DND-41 (cell line): ENCODE measurements around the gene AGO3.

ENCODE experiments used
- ATAC-seq: fragments of 200-7000 bp; cut with Tn5 transposase; 3 replicates; pipeline ENCODE4 v1.9.1; 2021; ENCODE audit warnings: low read depth; ENCODE audit not compliant: insufficient read depth
- DNase-seq: peaks from one replicate; pipeline ENCODE4 v3.0.0-alpha.2; 2020
- H2AFZ ChIP-seq: 2 replicates; pipeline ENCODE4 v1.6.0; 2012; ENCODE audit warnings: low read depth, low read length
- H3K27ac ChIP-seq: 2 replicates; pipeline ENCODE4 v1.5.1; 2012; ENCODE audit warnings: low read length, inconsistent platforms
- H3K27me3 ChIP-seq: fragments of 200-600 bp; sonication (generic); 2 replicates; pipeline ENCODE4 v1.6.0; 2012; ENCODE audit warnings: low read length, mild to moderate bottlenecking, inconsistent platforms; ENCODE audit not compliant: insufficient read depth, poor library complexity
- H3K36me3 ChIP-seq: 2 replicates; pipeline ENCODE4 v1.5.1; 2012; ENCODE audit warnings: low read length, inconsistent platforms; ENCODE audit not compliant: insufficient read depth
- H3K4me1 ChIP-seq: 2 replicates; pipeline ENCODE4 v1.5.1; 2012; ENCODE audit warnings: mild to moderate bottlenecking, low read length; ENCODE audit not compliant: insufficient read depth
- H3K4me2 ChIP-seq: 2 replicates; pipeline ENCODE4 v1.6.0; 2012; ENCODE audit warnings: mild to moderate bottlenecking, moderate library complexity, low read length, inconsistent platforms; ENCODE audit not compliant: insufficient read depth
- H3K4me3 ChIP-seq, 2 experiments: fragments of 200-600 bp in 1 of 2; shearing (Covaris generic) in 1 of 2; 2 replicates each; pipeline ENCODE4 v1.5.1; 2012 to 2016; ENCODE audit warnings: inconsistent platforms in 2 of 2, low read length in 2 of 2, mild to moderate bottlenecking in 2 of 2, low read depth in 1 of 2, moderate library complexity in 1 of 2
- H3K79me2 ChIP-seq: 2 replicates; pipeline ENCODE4 v1.6.0; 2012; ENCODE audit warnings: low read length, inconsistent platforms; ENCODE audit not compliant: insufficient read depth
- H3K9ac ChIP-seq: 2 replicates; pipeline ENCODE4 v1.6.0; 2012; ENCODE audit warnings: low read depth, mild to moderate bottlenecking, inconsistent platforms, low read length, moderate library complexity
- H3K9me3 ChIP-seq: 2 replicates; pipeline ENCODE4 v1.5.1; 2012; ENCODE audit warnings: low read length, moderate library complexity, mild to moderate bottlenecking, inconsistent platforms; ENCODE audit not compliant: insufficient read depth, severe bottlenecking
- H4K20me1 ChIP-seq: 2 replicates; pipeline ENCODE4 v1.6.0; 2012; ENCODE audit warnings: low read length; ENCODE audit not compliant: insufficient read depth
- EZH2 ChIP-seq: IDR thresholded peaks from 3 replicates; pipeline ENCODE4 v1.6.1; 2012; ENCODE audit warnings: borderline replicate concordance, low read depth, mild to moderate bottlenecking, moderate library complexity, low read length, inconsistent platforms; ENCODE audit not compliant: severe bottlenecking
- TF ChIP-seq, protein P1 (sequence below): IDR thresholded peaks from 2 replicates; pipeline ENCODE4 v1.5.1; 2012; ENCODE audit warnings: borderline replicate concordance, low read length, moderate library complexity, mild to moderate bottlenecking; ENCODE audit not compliant: poor library complexity, severe bottlenecking; ENCODE audit errors: extremely low read depth

The AGO3 gene

DNA sequence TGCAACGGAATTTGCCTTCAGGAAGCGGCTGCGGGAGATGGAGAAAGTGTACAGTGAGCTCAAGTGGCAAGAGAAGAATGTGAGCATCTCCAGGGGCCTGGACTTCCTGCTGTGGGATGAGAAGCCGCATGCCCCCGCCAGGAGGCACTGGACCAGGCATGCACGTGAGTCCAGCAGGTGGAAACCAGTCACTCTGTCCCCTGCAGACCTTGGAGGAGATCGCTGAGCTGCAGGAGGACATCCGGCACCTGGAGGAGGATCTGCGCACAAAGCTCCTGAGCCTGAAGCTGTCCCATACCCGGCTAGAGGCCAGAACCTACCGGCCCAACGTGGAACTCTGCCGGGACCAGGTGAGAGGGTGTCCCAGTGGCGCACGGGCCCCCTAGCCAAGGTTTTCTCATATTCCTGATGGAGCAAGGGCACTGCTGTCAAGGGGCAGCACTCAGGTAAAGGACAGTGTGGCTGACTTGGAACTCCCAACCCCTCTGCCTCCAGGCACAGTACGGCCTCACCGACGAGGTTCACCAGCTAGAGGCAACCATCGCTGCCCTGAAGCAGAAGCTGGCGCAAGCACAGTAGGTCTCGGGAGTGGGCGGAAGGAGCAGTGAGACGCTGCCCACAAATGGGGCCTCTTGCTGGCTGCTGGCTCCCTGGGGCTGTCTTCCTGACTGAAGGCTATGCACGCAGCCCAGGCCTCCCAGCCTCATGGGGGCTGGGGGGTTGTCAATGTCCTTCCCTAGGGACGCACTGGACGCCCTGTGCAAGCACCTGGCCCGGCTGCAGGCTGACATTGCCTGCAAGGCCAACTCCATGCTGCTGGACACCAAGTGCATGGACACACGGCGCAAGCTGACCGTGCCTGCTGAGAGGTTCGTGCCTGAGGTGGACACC is 156.6 kb downstream of the AGO3 start:
- DNase-seq: no peak
- Histone ChIP-seq H3K27me3 (peaks cover 11% of the 10 kb centered on the region), H2AFZ (peak overlapping the region; percentile 96), H3K9ac (peak overlapping the region; percentile 83), H4K20me1 (peaks cover 14% of the 10 kb centered on the region; the same call in 1 of the 2 replicates), H3K4me1 (peaks cover 44% of the 10 kb centered on the region), H3K27ac (peak overlapping the region; percentile 78; the same call in 1 of the 2 replicates), H3K9me3 (no peaks in the 10 kb centered on the region), H3K79me2 (peaks cover 37% of the 10 kb centered on the region), H3K36me3 (peaks cover 20% of the 10 kb centered on the region), H3K4me2 (peak overlapping the region; percentile 96; the same call in 1 of the 2 replicates), H3K4me3 (peak overlapping the region in 1 of 2 experiments; percentile 85; a peak in 1 of 4 replicates)
- no peak for TF ChIP-seq EZH2
- TF ChIP-seq, protein P1, sequence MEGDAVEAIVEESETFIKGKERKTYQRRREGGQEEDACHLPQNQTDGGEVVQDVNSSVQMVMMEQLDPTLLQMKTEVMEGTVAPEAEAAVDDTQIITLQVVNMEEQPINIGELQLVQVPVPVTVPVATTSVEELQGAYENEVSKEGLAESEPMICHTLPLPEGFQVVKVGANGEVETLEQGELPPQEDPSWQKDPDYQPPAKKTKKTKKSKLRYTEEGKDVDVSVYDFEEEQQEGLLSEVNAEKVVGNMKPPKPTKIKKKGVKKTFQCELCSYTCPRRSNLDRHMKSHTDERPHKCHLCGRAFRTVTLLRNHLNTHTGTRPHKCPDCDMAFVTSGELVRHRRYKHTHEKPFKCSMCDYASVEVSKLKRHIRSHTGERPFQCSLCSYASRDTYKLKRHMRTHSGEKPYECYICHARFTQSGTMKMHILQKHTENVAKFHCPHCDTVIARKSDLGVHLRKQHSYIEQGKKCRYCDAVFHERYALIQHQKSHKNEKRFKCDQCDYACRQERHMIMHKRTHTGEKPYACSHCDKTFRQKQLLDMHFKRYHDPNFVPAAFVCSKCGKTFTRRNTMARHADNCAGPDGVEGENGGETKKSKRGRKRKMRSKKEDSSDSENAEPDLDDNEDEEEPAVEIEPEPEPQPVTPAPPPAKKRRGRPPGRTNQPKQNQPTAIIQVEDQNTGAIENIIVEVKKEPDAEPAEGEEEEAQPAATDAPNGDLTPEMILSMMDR: no peak
- no peak for ATAC-seq

DNA sequence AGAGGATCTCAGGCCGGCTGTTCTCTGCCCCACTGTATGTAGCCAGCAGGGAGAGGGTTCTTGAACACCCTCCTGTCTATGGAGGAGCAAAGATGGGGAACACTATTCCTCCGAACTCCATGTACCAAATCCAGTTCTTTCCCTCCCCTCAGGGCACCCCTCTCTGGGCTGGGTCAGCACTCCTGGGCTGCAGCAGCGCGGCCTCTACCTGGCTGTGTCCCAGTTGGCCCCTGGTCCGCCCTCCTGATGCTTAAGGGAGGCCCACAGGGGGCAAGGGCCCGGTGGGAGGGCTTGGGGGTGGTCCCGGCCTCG is 157.3 kb downstream of the AGO3 start:
- no peak for TF ChIP-seq EZH2
- TF ChIP-seq, protein P1: no peak
- peaks cover 11% of the 10 kb centered on the region for H3K27me3 ChIP-seq
- peak; percentile 44; the same call in 2 of the 3 replicates for ATAC-seq
- peaks cover 40% of the 10 kb centered on the region for H3K79me2 ChIP-seq
- H3K4me2 ChIP-seq: peak overlapping the region; percentile 96
- peaks cover 44% of the 10 kb centered on the region for H3K4me1 ChIP-seq
- peak overlapping the region; percentile 78 for H3K27ac ChIP-seq
- no peaks in the 10 kb centered on the region for H3K9me3 ChIP-seq
- H3K36me3 ChIP-seq: peaks cover 28% of the 10 kb centered on the region
- no peak for DNase-seq
- H4K20me1 ChIP-seq: peaks cover 19% of the 10 kb centered on the region; the same call in 1 of the 2 replicates
- H3K9ac ChIP-seq: peak overlapping the region; percentile 83
- H3K4me3 ChIP-seq: peak overlapping the region; percentile 65 to 85; a peak in 3 of 4 replicates
- peak overlapping the region; percentile 96 for H2AFZ ChIP-seq

DNA sequence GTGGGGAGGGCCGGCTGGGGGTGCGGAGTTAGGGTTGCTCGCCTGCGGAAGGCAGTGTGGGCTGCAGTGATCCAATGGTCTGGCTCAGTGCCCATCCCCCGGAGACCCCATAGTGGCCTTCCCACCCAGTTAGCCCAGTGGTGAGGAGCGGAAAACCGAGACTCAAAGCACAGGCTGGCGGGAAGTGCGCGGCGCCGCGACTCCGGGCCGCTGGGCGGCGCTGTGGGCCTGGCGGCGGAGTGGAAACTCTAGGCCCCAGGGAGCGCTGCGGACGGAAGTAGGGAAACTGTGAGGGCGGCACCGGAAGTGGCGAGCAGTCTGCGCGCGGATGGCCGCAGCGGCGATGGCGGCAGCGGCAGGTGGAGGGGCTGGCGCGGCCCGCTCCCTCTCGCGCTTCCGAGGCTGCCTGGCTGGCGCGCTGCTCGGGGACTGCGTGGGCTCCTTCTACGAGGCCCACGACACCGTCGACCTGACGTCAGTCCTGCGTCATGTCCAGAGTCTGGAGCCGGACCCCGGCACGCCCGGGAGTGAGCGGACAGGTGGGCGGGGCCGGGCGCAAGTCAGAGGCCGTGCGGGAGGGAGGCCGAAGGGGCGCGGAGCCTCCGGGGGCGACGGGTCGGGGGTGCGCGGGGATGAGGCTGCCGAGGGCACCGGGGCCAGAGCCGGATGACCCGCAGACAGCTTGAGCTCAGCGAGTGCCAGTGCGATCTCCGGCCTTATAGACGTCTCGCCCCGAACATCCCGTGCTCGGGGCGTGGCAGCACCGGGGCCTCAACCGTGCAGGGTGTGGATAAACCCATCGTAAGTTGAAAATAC is 157.9 kb downstream of the AGO3 start, which contains the start of gene ADPRS:
Gene ADPRS (plus strand): TSS at position 316 of the 816 bp plus-strand sequence. CDS start 13 bp downstream, at position 329.
- H3K9me3 ChIP-seq: no peaks in the 10 kb centered on the region
- H3K9ac ChIP-seq: peak within 1 kb of the TSS; percentile 83
- H3K79me2 ChIP-seq: peaks cover 40% of the 10 kb centered on the region
- H3K4me3 ChIP-seq: peak within 1 kb of the TSS; percentile 65 to 85
- peak within 1 kb of the TSS; percentile 96 for H2AFZ ChIP-seq
- ATAC-seq (peak; percentile 87), DNase-seq (peak; percentile 92)
- H3K4me2 ChIP-seq: peak within 1 kb of the TSS; percentile 96
- H3K4me1 ChIP-seq: peaks cover 44% of the 10 kb centered on the region
- H4K20me1 ChIP-seq: peaks cover 23% of the 10 kb centered on the region
- peak within 1 kb of the TSS; percentile 78 for H3K27ac ChIP-seq
- TF ChIP-seq EZH2: no peak
- TF ChIP-seq, protein P1: peak; percentile 99
- H3K36me3 ChIP-seq: peaks cover 33% of the 10 kb centered on the region
- peaks cover 9% of the 10 kb centered on the region for H3K27me3 ChIP-seq
